Vagina (tissue), 2 donors: ENCODE results near the gene ABI1.

Experiments used
- POLR2A ChIP-seq, 2 donors: fragments of 450-650 bp; IDR thresholded peaks; one replicate each; pipeline ENCODE4 v1.6.1; 2017; ENCODE audit warnings: antibody characterized with exemption in 2 of 2, mild to moderate bottlenecking in 2 of 2, moderate library complexity in 2 of 2
- TF ChIP-seq, protein P1 (sequence below), 3 experiments: fragments of 450-650 bp in 2 of 3; fragments of 200-600 bp in 1 of 3; sonication (generic) in 1 of 3; IDR thresholded peaks; one replicate each; pipeline ENCODE4 v1.5.1; 2017 to 2019; ENCODE audit warnings: antibody characterized with exemption in 3 of 3, mild to moderate bottlenecking in 2 of 3, moderate library complexity in 2 of 3

DNA sequence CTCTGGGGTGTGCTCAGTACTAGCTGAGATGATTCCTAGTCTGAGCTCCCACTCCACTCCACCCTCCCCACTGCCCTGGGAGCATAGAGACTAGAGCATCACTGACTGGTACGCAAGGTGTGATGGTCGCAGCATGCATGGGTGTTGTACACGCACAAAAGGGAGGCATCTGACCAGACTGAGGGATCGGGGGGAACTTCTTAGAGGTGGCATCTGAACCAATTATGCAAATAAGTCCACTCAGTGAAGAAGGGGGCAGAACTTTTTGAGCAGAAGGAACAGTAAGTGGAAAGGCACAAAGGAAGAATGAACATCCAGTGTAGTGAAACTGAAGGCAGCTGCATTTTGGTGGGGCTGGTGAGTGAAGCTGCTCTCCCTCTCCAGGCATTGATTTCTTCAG lies 137.7 kb downstream of the ABI1 start:
- TF ChIP-seq POLR2A (IDR thresholded peaks at IDR 0.05) = no peak
- TF ChIP-seq, protein P1, sequence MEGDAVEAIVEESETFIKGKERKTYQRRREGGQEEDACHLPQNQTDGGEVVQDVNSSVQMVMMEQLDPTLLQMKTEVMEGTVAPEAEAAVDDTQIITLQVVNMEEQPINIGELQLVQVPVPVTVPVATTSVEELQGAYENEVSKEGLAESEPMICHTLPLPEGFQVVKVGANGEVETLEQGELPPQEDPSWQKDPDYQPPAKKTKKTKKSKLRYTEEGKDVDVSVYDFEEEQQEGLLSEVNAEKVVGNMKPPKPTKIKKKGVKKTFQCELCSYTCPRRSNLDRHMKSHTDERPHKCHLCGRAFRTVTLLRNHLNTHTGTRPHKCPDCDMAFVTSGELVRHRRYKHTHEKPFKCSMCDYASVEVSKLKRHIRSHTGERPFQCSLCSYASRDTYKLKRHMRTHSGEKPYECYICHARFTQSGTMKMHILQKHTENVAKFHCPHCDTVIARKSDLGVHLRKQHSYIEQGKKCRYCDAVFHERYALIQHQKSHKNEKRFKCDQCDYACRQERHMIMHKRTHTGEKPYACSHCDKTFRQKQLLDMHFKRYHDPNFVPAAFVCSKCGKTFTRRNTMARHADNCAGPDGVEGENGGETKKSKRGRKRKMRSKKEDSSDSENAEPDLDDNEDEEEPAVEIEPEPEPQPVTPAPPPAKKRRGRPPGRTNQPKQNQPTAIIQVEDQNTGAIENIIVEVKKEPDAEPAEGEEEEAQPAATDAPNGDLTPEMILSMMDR (IDR thresholded peaks at IDR 0.05) = no peak
